ENCODE measurements around the gene KCNH2.

DNA sequence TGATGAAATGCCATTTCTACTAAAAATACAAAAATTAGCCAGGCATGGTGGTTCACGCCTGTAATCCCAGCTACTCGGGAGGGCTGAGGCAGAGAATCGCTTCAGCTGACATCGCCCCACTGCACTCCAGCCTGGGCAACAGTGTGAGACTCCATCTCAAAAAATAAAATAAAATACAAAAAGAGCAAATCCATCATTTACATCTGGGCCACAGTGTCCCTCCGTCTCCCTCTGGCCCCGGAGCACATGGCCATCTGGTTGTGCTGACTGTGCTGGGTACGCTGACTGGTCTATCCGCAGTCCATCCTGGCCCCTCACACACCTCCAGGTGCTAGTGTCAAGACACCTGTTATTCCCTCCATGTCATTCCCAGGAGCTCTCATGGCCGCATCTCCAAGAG lies 42.1 kb downstream of the KCNH2 start:
- TF ChIP-seq CTCF (IDR thresholded peaks at IDR 0.05) (no peak), POLR2A (IDR thresholded peaks at IDR 0.05) (no peak)

All from lower leg skin (tissue), 3 donors.